ENCODE results near the gene MPC2.

Gene MPC2

GRCh38 chr1:167936930-167937708 lies at the start of gene MPC2:
TSS of gene MPC2 (minus strand) at chr1:167937072. CDS start at chr1:167935841, 1,231 bp downstream.
- DNase-seq = peak; percentile 44 to 51

GRCh38 chr1:167984886-167985489 lies 48.1 kb upstream of the MPC2 start:
- peak in 1 of 2 donors; percentile 3 for DNase-seq

GRCh38 chr1:167983797-167984420 lies 47.0 kb upstream of the MPC2 start:
- no peak for DNase-seq

GRCh38 chr1:167981933-167982332 lies 45.1 kb upstream of the MPC2 start:
- DNase-seq = no peak

GRCh38 chr1:167977245-167977644 lies 40.4 kb upstream of the MPC2 start:
- no peak for DNase-seq

- DNase-seq = no peak
Observed at GRCh38 chr1:167974698-167975097, 37.8 kb upstream of the MPC2 start.

- DNase-seq = no peak
Observed at GRCh38 chr1:167973832-167974231, 37.0 kb upstream of the MPC2 start.

- no peak for DNase-seq
Observed at GRCh38 chr1:167968569-167968968, 31.7 kb upstream of the MPC2 start.

- no peak for DNase-seq
Observed at GRCh38 chr1:167966050-167966449, 29.2 kb upstream of the MPC2 start.

- DNase-seq = no peak
Observed at GRCh38 chr1:167964646-167965045, 27.8 kb upstream of the MPC2 start.

- no peak for DNase-seq
Observed at GRCh38 chr1:167957710-167958109, 20.8 kb upstream of the MPC2 start.

- no peak for DNase-seq
Observed at GRCh38 chr1:167955915-167956314, 19.0 kb upstream of the MPC2 start.

GRCh38 chr1:167950569-167950968 lies 13.7 kb upstream of the MPC2 start:
- DNase-seq = no peak

- DNase-seq = no peak
Observed at GRCh38 chr1:167949785-167950184, 12.9 kb upstream of the MPC2 start.

GRCh38 chr1:167947733-167948132 lies 10.9 kb upstream of the MPC2 start:
- DNase-seq = no peak

GRCh38 chr1:167943541-167943940 lies 6.7 kb upstream of the MPC2 start:
- no peak for DNase-seq

GRCh38 chr1:167940264-167940663 lies 3.4 kb upstream of the MPC2 start:
- DNase-seq = no peak

GRCh38 chr1:167938080-167938636 lies 1.3 kb upstream of the MPC2 start:
- no peak for DNase-seq

- no peak for DNase-seq
Observed at GRCh38 chr1:167937709-167938010, 788 bp upstream of the MPC2 start.

GRCh38 chr1:167936068-167936929 lies 573 bp downstream of the MPC2 start, which contains the start of gene DCAF6:
TSS of gene DCAF6 (plus strand) at chr1:167936683. CDS start at chr1:167936912, 229 bp downstream.
- DNase-seq = peak; percentile 97

- DNase-seq = no peak
Observed at GRCh38 chr1:167935216-167936067, 1.4 kb downstream of the MPC2 start.
